HepG2 (cell line): ENCODE data around the gene CHIC2. TPM values are rescaled to one million over a fixed set of nuclear protein-coding genes. Genes with fewer than 3 reads are reported as not detected.

ENCODE experiments used
- ATAC-seq: fragments of 200-7000 bp; cut with Tn5 transposase; 3 replicates; pipeline ENCODE4 v1.9.1; 2020; ENCODE audit warnings: mild to moderate bottlenecking, moderate library complexity
- BruUV-seq: library from RNA; stranded (reverse); fragments of 400-500 nt; replicated peaks from 2 replicates; lab custom pipeline; 2021; lab: Mats Ljungman, UMichigan
- CTCF ChIA-PET: fragments of 300-600 bp; formaldehyde crosslinking; extraction: SDS; loops from one replicate; lab custom pipeline; 2021; ENCODE audit warnings: low total read pairs, inconsistent platforms, low intra/inter-chr PET ratio; lab: Yijun Ruan, JAX
- POLR2A ChIA-PET: fragments of 350-600 bp; sonication (Branson Sonifier 250); formaldehyde crosslinking; loops from one replicate; lab custom pipeline; 2020; ENCODE audit warnings: antibody characterized with exemption, inconsistent platforms; lab: Yijun Ruan, JAX
- DNase-seq: peaks from one replicate; pipeline ENCODE4 v3.0.0-alpha.2; 2015; ENCODE audit warnings: low spot score
- FAIRE-seq: peaks from 3 replicates; lab custom pipeline; 2011; peaks lifted over from hg19 to GRCh38; lab: Jason Lieb, UNC
- H2AFZ ChIP-seq: one replicate; pipeline ENCODE4 v1.6.1; 2011; ENCODE audit warnings: low read length, inconsistent platforms
- H3K27ac ChIP-seq: fragments of 300-600 bp; 3 replicates; pipeline ENCODE4 v1.8.0; 2011; ENCODE audit warnings: mixed run types, mild to moderate bottlenecking, mixed read lengths, low read length, inconsistent platforms; ENCODE audit not compliant: insufficient read depth; ENCODE audit errors: extremely low read length
- H3K27me3 ChIP-seq, 2 experiments: fragments of 200-600 bp in 1 of 2; 2 replicates in 1 of 2; 3 replicates in 1 of 2; pipeline versions ENCODE4 v1.6.0 to v1.8.0; 2011; ENCODE audit warnings: low read length in 2 of 2, mild to moderate bottlenecking in 2 of 2, moderate library complexity in 2 of 2, inconsistent platforms in 1 of 2; ENCODE audit not compliant: insufficient read depth in 2 of 2, control insufficient read depth in 1 of 2
- H3K36me3 ChIP-seq, 2 experiments: fragments of 200-600 bp in 1 of 2; replicated peaks in 1 of 2; 2 replicates in 1 of 2; 3 replicates in 1 of 2; pipeline versions ENCODE4 v1.5.1 to v1.8.0; 2011; ENCODE audit warnings: low read length in 2 of 2, inconsistent platforms in 1 of 2; ENCODE audit not compliant: insufficient read depth in 2 of 2, control insufficient read depth in 1 of 2
- H3K4me1 ChIP-seq: 2 replicates; pipeline ENCODE4 v1.5.1; 2012; ENCODE audit warnings: low read length, inconsistent platforms; ENCODE audit not compliant: insufficient read depth
- H3K4me2 ChIP-seq: 2 replicates; pipeline ENCODE4 v1.6.0; 2011; ENCODE audit warnings: low read depth, low read length, inconsistent platforms
- H3K4me3 ChIP-seq, 3 experiments: fragments of 200-600 bp in 1 of 3; sonication (generic), shearing (Covaris generic) in 1 of 3; replicated peaks in 1 of 3; 2 replicates each; pipeline ENCODE4 v1.5.1; 2011 to 2016; ENCODE audit warnings: low read length in 3 of 3, inconsistent platforms in 2 of 3, low read depth in 2 of 3, mild to moderate bottlenecking in 2 of 3, control low read depth in 1 of 3, mixed read lengths in 1 of 3; ENCODE audit not compliant: insufficient read depth in 1 of 3
- H3K79me2 ChIP-seq: one replicate; pipeline ENCODE4 v1.6.1; 2011; ENCODE audit warnings: low read length, inconsistent platforms; ENCODE audit not compliant: insufficient read depth
- H3K9ac ChIP-seq: 2 replicates; pipeline ENCODE4 v1.6.0; 2011; ENCODE audit warnings: mild to moderate bottlenecking, low read depth, low read length, inconsistent platforms; ENCODE audit not compliant: insufficient read depth
- H3K9me3 ChIP-seq: 2 replicates; pipeline ENCODE4 v1.5.1; 2012; ENCODE audit warnings: mild to moderate bottlenecking, low read length
- H4K20me1 ChIP-seq: 2 replicates; pipeline ENCODE4 v1.6.0; 2011; ENCODE audit warnings: inconsistent platforms, mild to moderate bottlenecking, low read length, moderate library complexity; ENCODE audit not compliant: insufficient read depth
- IRF9 ChIP-seq: sonication (generic); formaldehyde crosslinking; IDR thresholded peaks from 2 replicates; pipeline ENCODE4 v1.8.0; 2022; ENCODE audit warnings: missing genetic modification reagents, mild to moderate bottlenecking, borderline replicate concordance
- MED8 ChIP-seq: sonication (generic); formaldehyde crosslinking; IDR thresholded peaks from 2 replicates; pipeline ENCODE4 v1.8.1; 2023; ENCODE audit warnings: mild to moderate bottlenecking, missing genetic modification reagents; ENCODE audit not compliant: insufficient replicate concordance
- MTF2 ChIP-seq: sonication (generic); formaldehyde crosslinking; IDR thresholded peaks from 2 replicates; pipeline ENCODE4 v1.5.0; 2020; ENCODE audit warnings: missing genetic modification reagents, borderline replicate concordance
- ZNF333 ChIP-seq: sonication (generic); formaldehyde crosslinking; IDR thresholded peaks from 2 replicates; pipeline ENCODE4 v1.4.0; 2020; ENCODE audit warnings: mild to moderate bottlenecking, missing genetic modification reagents, borderline replicate concordance
- ZNF34 ChIP-seq: sonication (generic); formaldehyde crosslinking; IDR thresholded peaks from 2 replicates; pipeline ENCODE4 v1.4.0; 2020; ENCODE audit warnings: mild to moderate bottlenecking, missing genetic modification reagents, borderline replicate concordance
- ZNF512 ChIP-seq: sonication (generic); formaldehyde crosslinking; IDR thresholded peaks from 2 replicates; pipeline ENCODE4 v1.4.0; 2020; ENCODE audit warnings: mild to moderate bottlenecking, missing genetic modification reagents
- ZNF687 ChIP-seq: sonication (generic); formaldehyde crosslinking; IDR thresholded peaks from 2 replicates; pipeline ENCODE4 v1.5.1; 2020; ENCODE audit warnings: mild to moderate bottlenecking, missing genetic modification reagents, moderate library complexity
- ZNF781 ChIP-seq: sonication (generic); formaldehyde crosslinking; IDR thresholded peaks from 2 replicates; pipeline ENCODE4 v1.5.1; 2020; ENCODE audit warnings: borderline replicate concordance, mild to moderate bottlenecking, missing genetic modification reagents; ENCODE audit errors: not compliant biosample characterization
- WGBS: methylation state at CpG from one replicate; pipeline ENCODE4 v1.1.6; 2017; ENCODE audit warnings: low lambda C conversion rate; 5-methylcytosine and 5-hydroxymethylcytosine counted together
- in situ Hi-C: cut with HindIII; loops from 2 replicates; pipeline ENCODE4 v1.10.0; 2017; ENCODE audit warnings: low pct_unique_long_range_greater_than_20kb; ENCODE audit not compliant: extremely low pct_ligation_motif_present
- intact Hi-C: fragments of 100-400 bp; cut with micrococcal nuclease; formaldehyde crosslinking; loops from one replicate; pipeline ENCODE4 v1.10.0; 2022; ENCODE audit not compliant: unreplicated experiment
- polyA plus RNA-seq, 8 experiments: library from polyadenylated mRNA; depleted of rRNA in 3 of 8; stranded (reverse) in 7 of 8; unstranded in 1 of 8; fragments of >200 nt; fragmentation: Illumina TruSeq in 4 of 8; extraction: Trizol in 4 of 8; gene quantifications; 2 replicates each; pipeline versions ENCODE4 v1.2.1 to v1.2.3, GENCODE V29; 2011 to 2016; ENCODE audit warnings: low read depth in 4 of 8, missing spikeins in 1 of 8, mixed read lengths in 1 of 8; ENCODE audit not compliant: insufficient read depth in 1 of 8
- total RNA-seq, 5 experiments: library from RNA; depleted of rRNA; stranded (reverse); fragments of >200 nt; fragmentation: Illumina TruSeq; extraction: Trizol; gene quantifications; 2 replicates each; pipeline ENCODE4 v1.2.3, GENCODE V29; 2016; ENCODE audit warnings: low read depth in 1 of 5

Gene CHIC2
- total and polyA plus RNA-seq, 2 of the 13 experiments (the other 11 are each of a cell fraction or from before 2014, with no cell fraction given), result 10.0 to 17.2 TPM

GRCh38 chr4:54099748-54100574, 35.6 kb upstream of the CHIC2 start, which contains the start of gene GSX2:
Gene GSX2, plus strand, starts transcription at chr4:54100163. Its CDS starts 182 bp downstream, at chr4:54100345.
- WGBS, result under 1% methylated on average over 19 of the region's 66 CpGs
- Histone ChIP-seq H3K4me2 (peak within 1 kb of the TSS; percentile 69), H3K4me3 (peak within 1 kb of the TSS; percentile 40 to 63 (median 45); a peak in 4 of 6 replicates), H4K20me1 (no peaks in the 10 kb centered on the region), H3K79me2 (no peaks in the 10 kb centered on the region), H2AFZ (peak within 1 kb of the TSS; percentile 54), H3K27me3 (peaks cover 8 to 89% of the 10 kb centered on the region in 2 experiments), H3K4me1 (peaks cover 30% of the 10 kb centered on the region), H3K9me3 (no peaks in the 10 kb centered on the region), H3K9ac (no peak within 1 kb of the TSS), H3K27ac (no peak within 1 kb of the TSS), H3K36me3 (no peaks in the 10 kb centered on the region)
- in situ Hi-C loops (no loop called here), intact Hi-C loops (no loop called here)
- TF ChIP-seq ZNF687 (CRISPR knock-in tag), result peak; percentile 30; the same call in 1 of the 2 replicates
- 0 out of 2 replicates have a peak, but pooled peaks have one; percentile 33 for TF ChIP-seq MTF2 (CRISPR knock-in tag)
- no peak for TF ChIP-seq ZNF781
- TF ChIP-seq MED8, result no peak
- no peak for TF ChIP-seq ZNF333
- no peak for TF ChIP-seq ZNF512 (CRISPR knock-in tag)
- TF ChIP-seq IRF9 (CRISPR knock-in tag), result no peak
- TF ChIP-seq ZNF34, result no peak
- FAIRE-seq (no peak), DNase-seq (no peak), ATAC-seq (peak; percentile 45)
- no TSS peak for BruUV-seq
- POLR2A ChIA-PET, result interaction anchor here (1.2 kb wide), 1 partner anchor 15 kb away, joined by 3 read pairs; no protein-coding TSS in a partner anchor
- CTCF ChIA-PET, result no interaction called here
